GM18520 (cell line): ENCODE data around the gene PRKCB.

ENCODE experiments used
- ATAC-seq: cut with Tn5 transposase; IDR thresholded peaks from one replicate; pipeline ENCODE4 v1.9.1; 2021; ENCODE audit not compliant: unreplicated experiment

The PRKCB gene

DNA sequence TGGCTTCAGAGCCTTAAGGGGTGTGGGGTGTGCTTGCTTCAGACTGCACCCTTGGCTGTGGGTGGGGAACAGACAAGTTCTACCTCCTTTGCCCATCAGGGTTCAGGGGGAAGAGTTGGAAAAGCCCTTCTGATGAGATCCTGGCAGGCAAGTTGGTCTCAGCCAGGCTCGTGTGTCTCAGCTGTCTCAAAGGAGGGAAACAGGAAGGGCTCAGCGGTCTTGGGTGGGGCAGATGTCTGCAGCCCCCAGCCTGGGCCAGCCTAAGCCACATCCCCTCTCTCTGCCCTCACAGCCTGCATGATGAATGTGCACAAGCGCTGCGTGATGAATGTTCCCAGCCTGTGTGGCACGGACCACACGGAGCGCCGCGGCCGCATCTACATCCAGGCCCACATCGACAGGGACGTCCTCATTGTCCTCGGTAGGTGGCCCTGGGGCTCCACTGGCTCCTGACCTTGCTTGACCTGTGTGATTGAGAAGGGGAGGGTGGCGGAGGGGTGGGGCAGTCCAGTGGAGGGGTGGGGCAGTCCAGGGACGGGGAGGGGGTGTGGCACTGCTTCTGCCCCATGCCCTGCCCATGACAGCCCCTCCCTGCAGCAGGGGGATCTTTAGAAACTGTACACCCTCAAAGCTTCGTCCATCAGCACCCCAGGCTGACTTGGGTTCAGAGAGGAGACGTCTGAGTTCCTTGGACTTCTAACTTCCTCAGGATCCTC, 199.5 kb downstream of the PRKCB start:
- ATAC-seq = no peak

DNA sequence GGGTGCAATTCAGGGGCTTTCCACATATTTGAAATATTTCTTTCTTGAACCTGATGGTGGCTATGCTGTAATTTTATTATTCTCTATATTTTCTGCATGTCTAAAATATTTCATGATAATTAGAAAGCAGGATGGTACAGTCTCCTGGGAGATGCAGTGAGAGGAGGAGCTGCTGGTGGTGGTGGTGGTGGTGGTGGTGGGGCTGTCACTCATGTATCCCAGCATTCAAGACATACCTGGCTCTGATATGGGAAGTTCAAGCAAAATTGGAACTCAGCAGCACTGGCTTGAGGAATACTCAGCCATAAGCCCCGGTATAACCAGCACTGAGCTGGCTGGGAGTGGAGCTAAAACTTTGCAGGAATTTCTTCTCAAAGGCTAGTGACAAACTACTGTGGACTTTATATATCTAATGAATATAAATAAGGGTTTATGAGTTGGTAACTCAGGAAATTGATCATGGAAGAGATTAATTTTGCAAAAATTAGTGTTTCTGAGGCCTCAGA, 200.3 kb downstream of the PRKCB start:
- ATAC-seq = no peak

DNA sequence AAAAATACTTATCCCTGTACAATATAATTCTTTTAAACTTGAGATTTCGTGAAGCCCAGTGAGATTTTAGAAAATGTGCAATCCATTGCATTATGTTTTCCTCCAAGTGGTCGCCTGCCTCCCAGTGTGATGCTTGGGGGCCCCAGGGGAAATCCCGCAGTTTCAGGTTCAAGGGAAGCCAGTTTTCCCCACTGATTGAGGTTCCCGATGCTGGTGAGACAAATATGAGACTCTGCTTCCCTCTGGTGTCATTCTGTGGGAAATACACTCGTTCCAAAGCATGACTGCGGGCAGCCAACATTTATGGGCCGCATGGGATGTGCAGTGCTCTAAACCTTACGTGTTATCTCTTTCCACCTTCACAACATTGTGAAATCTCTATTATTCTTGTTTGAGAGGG, 200.8 kb downstream of the PRKCB start:
- ATAC-seq = no peak

DNA sequence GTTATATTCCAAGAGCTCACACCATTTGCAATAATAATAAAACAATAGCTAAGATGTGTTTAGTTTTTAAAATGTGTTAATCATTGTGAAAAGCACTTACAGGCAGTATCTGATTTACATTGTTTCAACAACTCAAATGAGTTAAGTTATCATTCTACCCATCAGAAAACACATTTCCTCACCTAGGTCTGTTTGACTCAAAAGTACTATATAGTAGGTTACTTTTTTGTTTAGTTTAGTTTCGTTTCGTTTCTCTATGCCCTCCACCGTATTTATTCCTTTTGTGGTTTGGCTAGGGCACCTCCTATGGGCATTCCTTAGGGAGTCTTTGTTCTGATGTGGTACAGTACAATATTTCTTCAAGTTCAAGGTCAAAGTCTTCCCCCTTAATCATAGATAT, 201.6 kb downstream of the PRKCB start:
- no peak for ATAC-seq

DNA sequence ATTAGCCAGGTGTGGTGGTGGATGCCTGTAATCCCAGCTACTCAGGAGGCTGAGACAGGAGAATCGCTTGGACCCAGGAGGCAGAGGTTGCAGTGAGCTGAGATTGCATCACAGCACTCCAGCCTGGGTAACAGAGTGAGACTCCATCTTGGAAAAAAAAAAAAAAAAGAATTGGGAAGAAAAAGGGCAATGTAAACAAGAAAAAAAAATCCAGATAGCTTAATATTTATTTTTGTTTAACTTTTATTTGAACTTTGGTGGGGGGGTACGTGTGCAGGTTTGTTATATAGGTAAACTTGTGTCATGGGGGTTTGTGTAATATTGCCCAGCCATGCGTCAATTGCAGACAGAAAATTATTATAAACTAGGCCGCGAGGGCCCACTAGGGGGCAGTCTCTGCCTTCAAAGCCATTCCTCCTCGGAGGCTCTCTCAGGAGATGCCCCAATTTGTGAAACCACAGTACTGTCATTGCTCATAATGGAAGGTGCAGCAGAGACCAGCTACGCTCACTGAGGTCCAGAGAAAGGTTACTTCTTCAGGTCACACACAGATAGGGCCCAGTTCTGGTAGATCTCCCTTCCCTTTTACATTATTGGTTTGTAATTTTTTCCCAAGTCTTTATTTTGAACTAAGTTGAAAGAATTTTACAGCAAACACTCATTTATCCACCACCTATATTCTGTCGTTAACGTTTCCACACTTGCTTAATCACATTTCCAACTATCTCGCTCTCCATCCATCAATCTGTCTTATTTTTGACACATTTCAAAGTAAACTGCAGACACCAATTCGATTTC, 206.2 kb downstream of the PRKCB start:
- peak; percentile 73 for ATAC-seq

DNA sequence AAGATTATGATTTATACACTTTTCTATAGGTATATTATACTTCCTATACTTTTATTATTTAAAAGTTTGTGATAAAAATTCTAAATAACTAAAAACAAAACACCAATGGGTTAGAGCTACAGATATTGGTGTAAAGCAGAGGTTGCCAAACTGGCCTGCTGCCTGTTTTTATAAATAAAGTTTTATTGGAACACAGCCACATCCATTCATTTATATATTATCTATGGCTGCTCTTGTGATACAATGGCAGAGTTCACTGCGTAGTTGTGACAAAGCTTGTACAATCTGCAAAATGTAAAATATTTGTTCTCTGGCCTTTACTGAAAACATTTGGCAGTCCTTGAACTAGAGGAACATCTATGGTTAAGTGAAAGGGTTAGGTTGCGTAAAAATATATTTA, 208.7 kb downstream of the PRKCB start:
- no peak for ATAC-seq

DNA sequence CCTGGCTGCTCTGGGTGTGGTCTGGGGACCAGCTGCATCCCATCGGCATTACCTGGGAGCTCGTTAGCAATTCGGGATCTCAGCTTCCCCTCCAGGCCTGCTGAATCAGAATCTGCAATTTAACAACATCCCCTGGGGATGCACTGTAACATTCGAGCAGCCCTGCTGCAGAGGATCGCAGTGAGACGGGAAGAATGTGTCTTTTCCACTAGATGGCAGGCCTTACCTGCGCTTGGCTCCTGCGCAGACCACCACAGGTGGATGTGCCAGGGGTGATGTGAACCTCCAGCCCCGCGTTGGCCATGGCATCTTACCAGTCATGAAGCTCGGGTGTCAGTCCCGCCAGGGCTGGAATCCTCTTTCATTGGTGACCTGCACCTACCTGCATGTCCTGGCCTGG, 209.9 kb downstream of the PRKCB start:
- no peak for ATAC-seq

DNA sequence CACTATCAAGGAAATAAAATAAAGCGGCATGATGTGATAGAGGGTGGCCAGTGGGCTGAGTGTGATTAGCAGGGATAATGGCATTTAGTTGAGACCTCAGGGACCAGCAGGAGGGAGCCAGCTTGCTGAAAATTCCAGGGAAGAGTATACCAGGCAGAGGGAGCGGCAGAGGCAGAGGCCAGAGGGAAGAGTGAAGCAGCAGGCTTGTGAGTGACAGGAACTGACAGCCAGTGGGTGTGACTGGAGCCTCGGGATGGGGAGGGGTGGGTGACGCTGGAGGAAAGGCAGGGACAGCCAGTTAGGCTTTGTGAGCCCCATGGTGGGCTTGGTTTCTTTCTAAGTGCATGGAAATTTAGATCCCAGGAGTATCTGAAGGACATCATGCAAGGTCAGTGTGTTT, 210.7 kb downstream of the PRKCB start:
- no peak for ATAC-seq

DNA sequence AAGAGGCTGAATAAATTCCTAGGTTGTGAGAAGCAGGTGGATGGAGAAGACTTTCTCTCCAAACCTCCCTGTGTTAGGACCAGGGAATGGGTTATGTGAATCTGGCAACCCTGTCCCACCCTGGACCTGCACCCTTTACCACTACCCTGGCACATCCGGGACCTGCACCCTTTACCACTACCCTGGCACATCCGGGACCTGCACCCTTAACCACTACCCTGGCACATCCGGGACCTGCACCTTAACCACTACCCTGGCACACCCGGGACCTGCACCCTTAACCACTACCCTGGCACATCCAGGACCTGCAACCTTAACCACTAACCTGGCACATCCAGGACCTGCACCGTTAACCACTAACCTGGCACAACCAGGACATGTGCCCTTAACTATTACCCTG, 213.3 kb downstream of the PRKCB start:
- no peak for ATAC-seq

DNA sequence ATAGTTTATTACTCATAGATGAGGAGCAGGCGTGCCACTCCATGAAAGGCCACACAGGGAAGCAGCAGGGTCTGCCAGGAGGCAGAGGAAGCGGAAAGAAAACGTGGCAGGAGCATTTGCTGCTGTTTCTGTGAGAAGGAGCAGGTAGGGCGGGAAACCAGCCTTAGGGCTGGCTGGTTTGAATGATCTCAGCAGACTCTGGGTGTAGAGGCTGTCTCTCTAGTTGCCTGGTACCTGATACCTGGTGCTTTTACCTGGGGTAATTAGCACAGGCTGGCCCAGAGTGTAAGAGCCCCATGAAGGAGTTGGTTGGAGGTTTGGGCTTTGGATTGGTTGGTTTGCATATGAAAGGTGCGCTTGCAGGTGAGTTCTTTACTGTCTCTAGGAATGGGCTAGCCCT, 215.3 kb downstream of the PRKCB start:
- ATAC-seq = no peak

DNA sequence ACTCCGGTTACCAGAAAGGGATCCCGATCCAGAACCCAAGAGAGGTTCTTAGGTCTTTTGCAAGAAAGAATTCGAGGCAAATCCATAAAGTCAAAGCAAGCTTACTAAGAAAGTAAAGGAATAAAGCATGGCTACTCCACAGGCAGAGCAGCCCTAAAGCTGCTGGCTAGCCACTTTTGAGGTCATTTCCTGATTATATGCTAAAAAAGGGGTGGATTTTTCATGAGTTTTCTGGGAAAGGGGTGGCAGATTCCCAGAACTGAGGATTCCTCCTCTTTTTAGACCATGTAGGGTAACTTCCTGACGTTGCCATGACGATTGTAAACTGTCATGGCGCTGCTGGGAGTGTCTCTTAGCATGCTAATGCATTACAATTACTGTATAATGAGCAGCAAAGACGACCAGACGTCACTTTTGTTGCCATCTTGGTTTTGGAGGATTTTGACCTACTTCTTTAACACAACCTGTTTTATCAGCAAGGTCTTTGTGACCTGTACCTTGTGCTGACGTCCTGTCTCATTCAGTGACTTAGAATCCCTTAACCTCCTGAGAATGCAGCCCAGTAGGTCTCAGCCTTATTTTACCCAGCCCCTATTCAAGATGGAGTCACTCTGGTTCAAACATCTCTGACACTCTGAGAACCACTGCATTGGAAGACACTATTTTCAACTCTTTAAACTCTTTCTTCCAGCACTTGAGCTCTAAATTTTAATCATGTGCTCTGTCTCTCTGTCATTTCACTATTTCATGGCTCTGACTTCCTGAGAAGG, 216.7 kb downstream of the PRKCB start:
- ATAC-seq = no peak

DNA sequence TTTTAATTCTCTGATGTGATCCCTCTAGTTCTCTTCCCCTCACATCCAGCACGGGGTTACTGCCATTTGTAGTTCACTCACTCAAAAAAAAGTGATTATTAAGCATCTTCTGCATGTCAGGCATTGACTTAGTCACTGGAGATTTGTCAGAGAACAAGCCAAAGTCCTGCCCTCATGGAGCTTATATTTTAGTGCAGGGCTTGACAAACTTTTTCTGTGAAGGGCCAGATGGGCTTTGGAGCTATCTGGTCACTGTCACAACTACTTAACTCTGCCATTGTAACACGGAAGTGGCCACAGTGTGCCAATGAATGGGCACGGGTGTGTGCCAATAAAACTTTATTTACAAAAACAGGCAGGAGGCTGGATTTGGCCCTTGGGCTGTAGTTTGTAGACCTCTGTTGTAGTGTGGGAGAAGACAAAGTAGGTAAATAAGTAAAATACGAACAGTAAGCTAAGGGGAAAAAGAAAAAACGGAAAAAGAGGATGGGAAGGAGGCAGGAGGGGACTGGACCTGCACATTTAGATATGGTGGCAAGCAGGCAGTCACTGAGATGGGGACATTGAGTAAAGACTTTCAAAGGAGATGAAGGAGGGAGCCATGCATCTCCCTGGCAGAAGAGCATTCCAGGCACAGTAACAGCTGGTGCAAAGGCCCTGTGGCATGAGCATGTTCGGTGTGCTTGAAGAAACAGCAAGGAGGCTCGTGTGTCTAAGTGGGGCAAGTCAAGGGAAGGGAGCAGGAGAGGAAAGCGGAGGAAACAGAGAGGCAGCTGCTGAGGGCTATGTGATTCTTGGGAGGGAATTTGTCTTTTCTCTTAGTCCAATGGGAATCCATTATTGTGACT, 217.5 kb downstream of the PRKCB start:
- no peak for ATAC-seq

DNA sequence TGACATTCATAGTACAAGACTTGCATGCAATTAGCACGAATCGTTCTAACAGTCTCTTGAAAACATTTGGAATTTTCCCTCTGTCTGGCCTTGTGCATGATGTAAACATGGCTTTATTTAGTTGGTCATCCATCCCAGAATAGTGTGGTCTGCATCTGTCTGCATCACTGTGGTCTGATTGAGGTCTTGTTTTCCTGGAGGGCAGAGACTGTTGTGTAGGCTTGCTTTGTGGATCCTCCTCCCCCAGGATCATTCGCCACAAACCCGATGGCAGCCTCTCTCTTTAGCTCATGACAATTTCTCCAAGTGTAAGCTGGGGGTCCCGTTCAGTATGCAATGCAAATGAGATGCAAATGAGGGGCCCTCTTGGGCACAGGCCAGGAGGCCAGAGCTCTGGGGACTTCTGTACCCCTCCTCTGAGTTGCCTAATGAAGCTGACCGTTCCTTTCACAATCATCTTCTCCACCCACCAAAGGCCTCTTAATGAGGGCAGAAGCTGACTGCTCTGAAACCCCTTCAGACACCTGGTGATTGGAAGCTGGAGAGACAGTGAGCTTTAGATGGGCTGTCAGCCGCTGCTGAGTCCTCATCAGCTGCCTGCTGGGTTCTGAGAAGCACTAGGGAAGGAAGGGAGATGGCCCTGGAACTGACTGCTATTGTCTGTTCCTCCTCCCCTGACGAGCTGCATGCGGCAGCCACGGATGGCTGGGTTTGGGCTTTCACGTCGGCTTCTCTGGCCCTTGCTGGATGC, 219.1 kb downstream of the PRKCB start:
- ATAC-seq = no peak

DNA sequence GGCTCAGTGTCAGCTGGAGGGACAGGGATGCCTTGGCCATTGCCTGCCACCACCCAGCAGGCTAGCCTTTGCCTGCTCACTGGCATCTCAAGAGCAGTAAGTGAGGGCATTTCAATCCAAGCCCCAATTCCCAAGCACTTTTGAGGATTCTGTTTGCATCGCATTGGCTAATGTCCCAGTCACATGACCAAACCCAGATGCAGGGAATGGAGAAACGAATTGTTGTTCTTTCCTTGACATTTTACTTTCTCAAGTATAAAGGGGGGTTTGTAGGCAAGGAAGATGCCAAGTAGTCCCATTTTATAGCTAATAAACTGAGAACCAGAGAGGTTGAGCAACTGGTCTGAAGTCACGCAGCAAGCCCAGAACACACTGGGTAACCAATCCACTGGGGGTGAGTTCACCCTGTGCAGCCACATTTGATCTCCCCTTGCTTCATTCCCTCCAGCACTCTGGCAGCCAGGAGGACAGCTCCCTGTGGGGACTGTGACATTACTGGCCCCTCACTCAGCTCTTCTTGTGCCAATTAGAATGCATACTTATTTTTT, 226.6 kb downstream of the PRKCB start:
- ATAC-seq = no peak

DNA sequence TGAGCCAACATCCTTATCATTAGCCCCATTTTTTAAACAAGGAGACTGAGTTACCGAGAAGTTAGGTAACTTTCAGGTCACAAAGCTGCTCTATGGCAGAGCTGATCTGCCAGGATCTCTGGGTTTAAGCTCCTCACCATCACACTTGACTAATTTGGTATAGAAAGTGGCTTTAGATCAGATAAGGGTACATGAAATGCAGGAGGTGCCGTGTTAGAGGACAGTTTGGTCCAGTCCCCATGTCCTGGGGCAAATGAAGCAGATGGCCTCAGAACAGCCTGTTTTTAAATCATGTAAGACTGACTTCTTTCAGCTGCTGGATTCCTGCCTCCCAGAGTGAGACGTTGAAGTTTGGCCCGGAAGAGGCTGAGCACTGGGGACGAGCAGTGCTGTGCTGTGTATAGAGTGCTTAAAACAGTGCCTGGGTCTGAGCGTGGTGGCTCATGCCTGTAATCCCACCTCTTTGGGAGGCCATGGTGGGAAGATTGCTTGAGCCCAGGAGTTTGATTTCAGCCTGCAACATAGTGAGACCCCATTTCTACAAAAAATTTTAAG, 233.3 kb downstream of the PRKCB start:
- no peak for ATAC-seq

DNA sequence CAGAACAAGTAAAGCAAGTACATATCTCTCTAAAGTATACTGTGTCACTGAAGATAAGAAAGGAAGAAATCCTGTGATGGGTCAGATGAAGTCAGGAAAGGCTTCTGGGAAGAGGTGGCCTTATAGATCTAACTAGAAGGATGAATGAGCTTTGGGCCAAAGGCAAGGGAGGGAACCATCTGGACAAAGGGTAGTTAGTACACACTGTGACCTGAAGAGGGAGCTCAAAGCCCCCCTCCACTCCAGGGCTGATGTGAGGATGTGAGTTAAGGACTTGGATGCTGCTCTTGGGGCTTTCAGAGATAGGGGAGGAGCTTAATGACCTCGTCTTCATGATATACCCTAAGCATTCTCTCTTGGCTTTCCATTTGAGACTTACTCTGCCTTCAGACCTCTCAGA, 235.1 kb downstream of the PRKCB start:
- ATAC-seq = no peak

DNA sequence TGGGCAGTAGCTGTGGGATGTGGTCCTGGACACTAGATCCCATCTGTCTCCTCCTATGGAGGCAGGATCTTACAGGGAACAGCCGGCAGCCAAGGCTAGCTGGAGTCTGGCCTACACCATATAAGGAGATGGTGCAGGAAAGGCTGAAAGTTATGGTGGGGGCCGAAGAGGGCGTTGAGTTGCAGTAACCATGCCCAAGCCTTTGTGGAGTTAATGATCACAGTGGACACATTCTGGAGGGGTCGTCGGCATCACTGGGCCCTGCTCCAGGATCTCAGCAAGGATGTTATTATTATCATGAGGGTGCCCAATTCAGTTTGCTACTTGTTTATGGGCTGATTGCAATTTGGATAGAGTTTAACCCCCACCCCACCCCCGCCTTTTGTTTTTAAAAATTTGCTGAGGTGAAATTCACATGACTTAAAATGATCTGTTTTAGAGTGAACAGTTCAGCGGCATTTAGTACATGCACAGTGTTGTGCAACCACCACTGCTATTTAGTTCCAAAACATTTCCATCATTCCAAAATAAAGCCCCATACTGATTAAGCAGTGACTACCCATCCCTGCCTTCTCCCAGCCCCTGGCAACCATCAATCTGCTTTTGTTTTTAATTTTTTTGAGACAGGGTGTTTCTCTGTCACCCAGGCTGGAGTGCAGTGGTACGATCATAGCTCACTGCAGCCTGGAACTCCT, 236.0 kb downstream of the PRKCB start:
- no peak for ATAC-seq

DNA sequence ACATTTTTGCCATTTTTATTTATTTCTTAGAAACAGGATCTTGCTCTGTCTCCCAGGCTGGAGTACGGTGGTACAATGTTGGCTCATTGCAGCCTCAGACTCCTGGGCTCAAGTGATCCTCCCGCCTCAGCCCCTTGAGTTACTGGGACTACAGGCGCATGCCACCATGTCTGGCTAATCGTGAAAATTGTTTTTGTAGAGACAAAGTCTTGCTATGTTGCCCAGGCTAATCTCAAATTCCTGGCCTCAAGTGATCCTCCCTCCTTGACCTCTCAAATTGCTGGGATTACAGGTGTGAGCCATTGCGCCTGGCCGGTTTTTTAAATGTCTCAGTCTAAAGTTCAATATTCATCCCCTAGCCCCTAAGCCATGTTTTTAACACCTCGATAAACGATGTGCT, 237.5 kb downstream of the PRKCB start:
- no peak for ATAC-seq

DNA sequence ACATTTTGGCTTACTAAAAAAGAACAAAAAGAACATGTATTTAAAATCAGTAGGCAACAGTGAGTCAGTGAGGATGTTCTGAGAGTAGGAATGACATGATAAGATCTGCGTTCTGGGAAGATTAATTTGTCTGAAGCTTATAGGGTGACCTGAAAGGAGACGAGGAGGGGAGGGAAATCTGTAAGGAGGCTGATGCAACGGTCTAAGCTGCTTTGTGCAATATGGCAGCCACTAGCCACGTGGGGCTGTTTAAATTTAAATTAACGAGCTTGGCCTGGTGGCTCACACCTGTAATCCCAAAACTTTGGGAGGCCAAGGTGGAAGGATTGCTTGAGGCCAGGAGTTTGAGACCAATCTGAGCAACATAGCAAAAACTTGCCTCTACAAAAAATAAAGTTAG, 238.8 kb downstream of the PRKCB start:
- no peak for ATAC-seq
